ENCODE measurements around the gene C4A. TPM values are rescaled to one million over a fixed set of nuclear protein-coding genes. Genes with fewer than 3 reads are reported as not detected.

The C4A gene
- total RNA-seq, 1 experiment from 2014 or later: 1.5 TPM

Small RNAs within 50 kb of the gene (microRNA-seq; reads per million reads assigned to microRNA genes)
- 1.3 reads per million for gene MIR1236

Other genes starting within 250 kb of the C4A start
- 374 and 420 TPM in 2 replicates for gene CLIC1, start 245.5 kb upstream of the C4A start, total RNA-seq (2022)
- gene MSH5, start 242.1 kb upstream of the C4A start, total RNA-seq (2022): 49.6 and 51.0 TPM in 2 replicates
- gene SAPCD1, start 219.4 kb upstream of the C4A start, total RNA-seq (2022): 6.4 and 13.0 TPM in 2 replicates
- gene VWA7, start 204.7 kb upstream of the C4A start, total RNA-seq (2022): 0.61 and 1.5 TPM in 2 replicates
- gene VARS1, start 186.3 kb upstream of the C4A start, total RNA-seq (2022): 132 and 135 TPM in 2 replicates
- 56.3 and 61.2 TPM in 2 replicates for gene LSM2, start 175.1 kb upstream of the C4A start, total RNA-seq (2022)
- gene HSPA1L, start 166.8 kb upstream of the C4A start, total RNA-seq (2022): 0.86 and 1.6 TPM in 2 replicates
- gene HSPA1A, start 166.5 kb upstream of the C4A start, total RNA-seq (2022): 77.3 and 96.9 TPM in 2 replicates
- gene HSPA1B, start 154.3 kb upstream of the C4A start, total RNA-seq (2022): 99.0 and 112 TPM in 2 replicates
- gene NEU1, start 119.2 kb upstream of the C4A start, total RNA-seq (2022): 173 and 176 TPM in 2 replicates
- gene SLC44A4, start 103.1 kb upstream of the C4A start, total RNA-seq (2022): 0.57 TPM in 1 of 2 replicates, not detected in the other
- gene EHMT2, start 84.4 kb upstream of the C4A start, total RNA-seq (2022): 64.3 and 65.7 TPM in 2 replicates
- gene ZBTB12, start 80.0 kb upstream of the C4A start, total RNA-seq (2022): 9.6 and 11.7 TPM in 2 replicates
- 4.8 and 4.9 TPM in 2 replicates for gene C2, start 54.3 kb upstream of the C4A start, total RNA-seq (2022)
- 31.0 and 32.1 TPM in 2 replicates for gene CFB, start 36.0 kb upstream of the C4A start, total RNA-seq (2022)
- 75.3 and 82.0 TPM in 2 replicates for gene NELFE, start 23.1 kb upstream of the C4A start, total RNA-seq (2022)
- 70.0 and 77.9 TPM in 2 replicates for gene SKIC2, start 22.9 kb upstream of the C4A start, total RNA-seq (2022)
- 22.4 and 23.7 TPM in 2 replicates for gene DXO, start 9.9 kb upstream of the C4A start, total RNA-seq (2022)
- gene C4B, start 32.7 kb downstream of the C4A start, total RNA-seq (2022): 1.1 and 1.4 TPM in 2 replicates
- not detected in 2 replicates for gene CYP21A2, start 56.4 kb downstream of the C4A start, total RNA-seq (2022)
- gene TNXB, start 127.3 kb downstream of the C4A start, total RNA-seq (2022): 2.7 and 3.9 TPM in 2 replicates
- gene ATF6B, start 146.2 kb downstream of the C4A start, total RNA-seq (2022): 61.5 and 64.9 TPM in 2 replicates
- gene FKBPL, start 148.2 kb downstream of the C4A start, total RNA-seq (2022): 8.9 and 9.1 TPM in 2 replicates
- gene PRRT1, start 169.9 kb downstream of the C4A start, total RNA-seq (2022): 2.0 and 3.6 TPM in 2 replicates
- 80.8 and 92.5 TPM in 2 replicates for gene PPT2, start 172.1 kb downstream of the C4A start, total RNA-seq (2022)
- 44.6 and 45.0 TPM in 2 replicates for gene EGFL8, start 182.5 kb downstream of the C4A start, total RNA-seq (2022)
- gene AGPAT1, start 194.0 kb downstream of the C4A start, total RNA-seq (2022): 60.4 and 61.9 TPM in 2 replicates
- gene RNF5, start 196.3 kb downstream of the C4A start, total RNA-seq (2022): 64.7 and 70.7 TPM in 2 replicates
- 8.3 and 10.3 TPM in 2 replicates for gene AGER, start 202.2 kb downstream of the C4A start, total RNA-seq (2022)
- gene PBX2, start 208.1 kb downstream of the C4A start, total RNA-seq (2022): 96.3 and 96.5 TPM in 2 replicates
- gene GPSM3, start 210.6 kb downstream of the C4A start, total RNA-seq (2022): 0.41 and 0.67 TPM in 2 replicates
- gene NOTCH4, start 242.0 kb downstream of the C4A start, total RNA-seq (2022): 0.30 and 0.43 TPM in 2 replicates